HG02571 (cell line): Measurements from ENCODE around the gene USP2.

Experiments
- ATAC-seq: cut with Tn5 transposase; IDR thresholded peaks from one replicate; pipeline ENCODE4 v1.9.1; 2021; ENCODE audit warnings: mild to moderate bottlenecking, moderate library complexity; ENCODE audit not compliant: unreplicated experiment

The USP2 gene

DNA sequence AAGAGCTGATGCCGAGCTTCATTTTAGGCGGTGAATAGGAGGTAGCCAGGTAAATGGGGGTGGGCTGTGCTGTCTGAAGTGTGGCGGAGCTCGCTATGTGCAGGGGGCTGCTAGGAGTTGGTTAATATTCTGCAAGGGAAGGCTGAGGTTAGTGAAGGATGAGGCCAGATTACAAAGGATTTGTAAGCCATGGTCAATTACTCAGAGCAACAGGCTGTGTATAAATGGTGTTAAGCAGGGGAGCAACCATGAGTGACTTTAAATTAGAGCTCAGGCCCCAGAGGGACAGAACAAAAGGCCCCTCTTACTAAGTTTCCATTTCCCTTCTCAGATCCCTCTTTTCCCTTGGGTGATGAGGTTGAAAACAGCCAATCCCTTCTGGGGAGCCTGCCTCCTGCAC lies 57.3 kb downstream of the USP2 start:
- ATAC-seq = no peak

DNA sequence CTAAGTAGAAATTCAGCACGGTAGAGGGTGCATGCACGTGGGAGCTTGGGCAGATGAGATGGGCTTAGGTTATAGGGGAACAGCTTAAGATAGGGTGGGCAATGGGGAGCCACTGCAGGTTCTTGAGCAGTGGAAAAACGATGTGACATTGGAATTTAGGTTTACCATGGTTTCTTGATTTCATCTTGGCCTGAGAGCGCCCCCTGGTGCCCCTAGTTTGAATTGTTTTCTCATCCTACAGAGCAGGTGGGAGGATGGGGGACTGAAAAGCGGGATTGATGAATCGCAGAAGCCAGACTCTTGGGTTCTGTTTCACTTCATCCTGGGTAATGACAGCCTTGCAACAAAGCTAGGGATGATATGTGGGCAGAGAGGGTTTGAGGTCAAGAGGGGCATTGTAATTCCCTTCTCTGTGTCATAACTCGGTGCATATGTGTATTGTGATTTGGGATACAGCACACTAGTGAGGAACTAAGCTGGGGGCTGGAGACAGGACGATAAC lies 57.9 kb downstream of the USP2 start:
- no peak for ATAC-seq

DNA sequence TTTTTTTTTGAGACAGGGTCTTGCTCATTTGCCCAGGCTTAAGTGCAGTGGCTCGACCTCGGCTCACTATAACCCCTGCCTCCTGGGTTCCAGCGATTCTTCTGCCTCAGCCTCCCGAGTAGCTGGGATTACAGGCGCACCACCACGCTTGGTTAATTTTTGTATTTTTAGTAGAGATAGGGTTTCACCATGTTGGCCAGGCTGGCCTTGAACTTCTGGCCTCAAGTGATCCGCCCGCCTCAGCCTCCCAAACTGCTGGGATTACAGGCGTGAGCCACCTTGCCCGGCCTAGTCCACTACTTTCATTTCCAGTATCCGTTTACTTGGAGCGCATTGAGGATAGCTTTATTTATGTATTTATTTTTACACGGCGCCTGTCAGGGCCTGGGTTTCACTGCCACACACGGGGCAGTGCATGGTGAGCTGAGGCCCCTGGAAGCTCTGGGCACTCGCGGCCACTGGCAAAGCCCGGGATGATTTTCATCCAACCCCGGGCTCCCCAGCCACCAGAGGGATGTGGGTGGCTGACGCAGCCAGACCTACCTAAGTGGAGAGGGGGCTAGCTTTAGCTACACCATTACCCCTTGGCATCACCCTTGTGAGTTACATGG lies 58.5 kb downstream of the USP2 start:
- ATAC-seq = no peak

DNA sequence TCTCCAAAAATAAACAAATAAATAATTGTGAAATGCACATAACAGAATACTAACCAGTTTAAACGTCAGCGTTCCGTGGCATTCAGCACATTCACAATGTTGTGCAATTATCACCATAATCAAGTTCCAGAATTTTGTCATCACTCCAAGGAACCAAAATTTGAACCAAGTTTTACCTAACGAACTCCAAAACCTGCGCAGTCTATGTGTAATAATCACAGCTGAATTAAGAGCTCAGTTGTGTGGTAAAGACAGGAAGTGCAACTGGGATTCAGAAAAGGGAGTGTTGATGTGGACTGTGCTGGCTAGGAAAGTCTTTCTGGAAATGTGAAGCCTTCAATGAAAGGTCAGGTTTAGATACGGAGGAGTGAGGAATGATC lies 59.1 kb downstream of the USP2 start:
- ATAC-seq = no peak

DNA sequence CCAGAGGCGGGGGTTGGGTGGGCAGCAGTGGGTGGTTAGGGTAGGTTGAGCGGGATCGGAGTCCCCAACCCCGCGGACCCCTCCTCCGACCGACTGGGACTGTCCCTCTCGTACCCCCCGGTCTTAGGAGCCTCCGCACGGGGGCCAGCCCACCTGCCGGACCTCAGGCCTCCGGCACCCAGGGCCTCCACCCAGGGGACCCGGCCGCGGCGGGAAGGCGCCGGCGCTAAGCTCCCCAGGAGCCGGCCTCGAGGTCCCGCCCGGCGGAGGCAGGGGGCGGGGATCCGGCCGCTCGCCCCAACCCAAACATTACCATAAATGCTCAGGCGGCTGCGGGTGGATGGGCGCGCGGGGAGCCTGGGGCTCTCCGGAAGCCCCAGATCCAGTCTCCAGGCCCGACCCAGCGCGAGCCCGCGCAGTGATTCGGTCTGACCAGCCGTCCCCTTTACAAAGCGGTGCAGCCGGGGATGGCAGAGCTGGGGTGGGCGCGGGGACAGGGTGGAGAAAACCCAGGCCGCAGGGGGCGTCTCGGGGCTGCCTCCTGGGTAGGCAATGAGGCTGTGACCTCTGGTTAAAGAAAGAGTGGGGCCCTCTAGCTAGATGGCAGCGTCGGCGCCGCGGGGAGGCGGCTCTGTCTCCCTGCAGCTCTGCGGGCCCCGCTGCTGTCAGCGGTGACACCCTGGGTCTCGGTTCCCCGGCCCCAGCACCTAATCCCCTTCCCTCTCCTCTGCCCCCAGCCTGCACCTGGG lies 60.5 kb downstream of the USP2 start:
- ATAC-seq = no peak

DNA sequence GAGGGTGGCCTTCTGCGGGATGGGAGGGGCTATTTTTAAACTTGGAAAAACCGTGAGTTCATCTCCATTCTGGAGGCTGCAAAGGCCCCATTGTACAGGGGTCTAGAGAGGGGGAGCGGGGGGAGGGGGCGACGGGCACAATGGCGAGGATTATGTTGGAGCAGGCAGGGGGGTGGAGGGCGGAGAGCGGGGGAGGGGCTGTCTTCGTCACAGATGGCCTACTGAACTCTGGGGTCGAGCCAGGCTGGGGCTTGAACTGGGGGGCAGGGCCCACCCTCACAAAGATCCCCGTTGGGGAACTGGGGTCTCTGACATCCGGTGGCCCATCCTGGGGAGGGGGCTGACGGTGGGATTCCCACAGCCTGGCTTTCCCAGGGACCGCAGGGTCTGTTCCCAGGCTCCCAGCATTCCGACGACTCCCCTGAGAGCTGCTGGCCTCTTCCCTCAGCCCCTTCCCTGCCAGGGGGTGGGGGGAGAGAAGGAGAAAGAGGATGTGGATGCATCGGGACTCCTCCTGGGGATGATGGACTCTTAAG lies 61.2 kb downstream of the USP2 start:
- ATAC-seq = no peak

DNA sequence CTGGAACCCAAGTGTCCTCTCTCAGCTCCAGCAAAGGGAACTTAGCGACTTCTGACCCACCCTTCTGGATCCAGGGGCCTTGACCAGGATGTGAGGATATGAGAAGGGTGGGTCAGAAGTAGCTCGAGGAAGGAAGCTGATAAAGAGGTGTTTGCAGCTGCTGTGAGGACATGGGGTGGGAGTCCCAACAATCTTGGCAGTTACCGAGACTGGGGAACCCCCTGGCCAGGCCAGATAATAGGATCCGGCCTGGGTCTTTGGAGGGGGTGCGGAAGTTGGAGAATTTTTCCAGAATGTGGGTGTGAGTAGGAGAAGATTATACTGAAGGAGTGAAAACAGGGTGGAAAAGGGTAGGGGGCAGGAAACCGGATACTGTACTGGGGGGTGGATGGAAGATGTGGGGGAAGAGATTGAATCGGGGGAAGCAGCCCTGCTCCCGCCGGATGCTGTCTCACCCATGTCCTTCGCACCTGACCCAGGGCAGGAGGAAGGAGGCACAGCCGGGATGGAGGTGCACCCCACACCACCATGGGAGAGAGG lies 61.7 kb downstream of the USP2 start:
- ATAC-seq = no peak

DNA sequence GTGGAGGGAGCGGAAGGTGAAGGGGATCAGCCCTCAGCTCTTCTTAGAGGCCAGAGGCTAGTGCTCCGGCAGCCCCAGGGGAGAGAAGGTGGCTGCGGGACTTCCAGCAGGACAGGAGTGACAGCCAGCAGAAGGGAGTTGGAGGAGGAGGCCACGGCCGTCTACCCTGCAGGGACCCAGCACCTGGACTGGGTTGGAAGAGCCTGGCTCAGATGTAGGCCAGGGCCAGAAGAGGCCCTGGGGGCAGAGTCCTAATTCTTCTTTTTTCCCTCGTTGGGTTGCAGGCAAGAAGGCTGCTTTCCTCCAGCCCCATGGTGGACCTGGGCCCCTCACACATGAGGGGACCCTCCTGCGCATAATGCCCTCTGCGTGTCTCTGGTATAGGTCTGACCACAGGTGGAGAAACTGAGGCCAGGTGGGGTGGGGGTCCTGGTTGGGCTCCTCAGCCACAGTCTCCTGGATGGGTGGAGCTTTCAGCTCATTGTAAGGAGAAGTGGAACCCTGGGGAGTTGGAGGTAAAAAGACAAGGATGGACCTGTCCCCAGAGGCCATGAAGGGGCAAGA lies 62.3 kb downstream of the USP2 start:
- ATAC-seq = no peak

DNA sequence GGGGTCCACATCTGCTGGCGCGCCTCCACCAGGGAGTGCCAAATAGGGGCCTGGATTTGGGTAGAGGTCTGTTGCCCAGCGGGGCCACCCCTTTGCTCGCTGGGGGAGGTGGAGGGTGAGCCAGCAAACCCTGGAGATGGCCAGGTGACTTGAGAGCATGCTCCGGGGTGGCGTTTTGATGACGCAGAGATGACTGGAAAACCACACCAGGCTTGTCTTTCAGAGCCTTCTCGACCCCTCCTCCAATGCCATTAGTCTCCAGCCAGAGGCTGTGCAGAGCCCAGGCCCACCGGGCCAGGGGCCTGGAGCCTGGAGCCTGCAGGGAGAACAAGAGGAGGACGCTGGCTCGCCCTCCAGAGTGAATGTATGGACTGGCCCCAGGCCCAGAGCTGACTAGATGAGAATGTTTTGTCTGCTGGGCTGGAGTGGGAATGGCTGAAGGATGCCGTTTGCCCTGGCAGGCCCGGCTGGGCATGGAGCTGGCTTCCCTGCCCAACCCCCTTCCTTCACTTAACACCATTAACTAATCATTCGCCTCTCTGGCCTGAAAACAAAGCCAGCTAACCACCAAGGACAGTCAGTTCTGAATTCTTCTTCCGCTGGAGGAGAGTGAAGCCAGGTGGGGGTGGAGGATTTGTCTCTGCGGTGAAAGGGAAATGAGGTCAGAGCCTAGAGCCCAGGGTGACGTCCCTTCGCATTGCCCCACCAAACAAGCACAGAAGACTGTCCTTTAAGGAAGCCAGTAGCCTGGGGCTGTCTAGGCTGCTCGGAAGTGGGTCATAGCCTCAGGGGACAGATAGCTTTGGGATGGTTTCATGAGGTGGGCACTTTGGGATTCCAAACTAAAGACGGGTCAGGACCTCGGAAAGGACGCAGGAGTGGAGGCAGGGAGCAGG lies 63.0 kb downstream of the USP2 start:
- ATAC-seq = no peak

DNA sequence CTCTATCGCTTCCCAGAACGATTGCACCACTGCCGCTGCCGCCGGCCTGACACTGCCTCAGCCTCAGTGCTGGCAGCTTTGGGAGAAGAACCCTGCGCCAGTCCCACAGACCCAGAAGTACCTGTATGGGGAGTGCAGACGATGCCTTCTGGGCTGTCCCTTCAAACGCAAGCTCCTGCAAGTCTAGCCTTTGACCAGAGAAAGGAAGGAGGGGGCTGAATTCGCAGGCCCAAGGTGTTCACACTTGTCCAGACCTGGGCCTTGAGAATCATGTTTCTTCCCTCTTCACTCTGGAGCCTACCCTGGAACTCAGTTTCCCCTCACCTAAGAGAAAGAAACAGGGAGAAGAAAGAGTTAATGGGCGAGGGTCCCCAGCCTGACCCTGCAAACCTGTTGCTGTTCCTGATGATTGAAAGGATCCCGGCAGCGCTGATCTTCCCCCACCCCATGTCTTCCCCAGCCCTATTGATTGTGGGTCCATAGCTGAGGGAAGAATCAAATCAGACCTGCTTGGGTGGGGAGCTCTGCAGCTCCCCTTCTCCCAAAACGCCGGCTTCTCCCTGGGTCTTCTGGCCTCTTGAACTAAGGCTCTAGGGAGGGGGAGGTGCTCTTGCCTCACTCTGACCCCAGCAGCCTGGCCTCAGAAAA lies 63.8 kb downstream of the USP2 start:
- ATAC-seq = no peak

DNA sequence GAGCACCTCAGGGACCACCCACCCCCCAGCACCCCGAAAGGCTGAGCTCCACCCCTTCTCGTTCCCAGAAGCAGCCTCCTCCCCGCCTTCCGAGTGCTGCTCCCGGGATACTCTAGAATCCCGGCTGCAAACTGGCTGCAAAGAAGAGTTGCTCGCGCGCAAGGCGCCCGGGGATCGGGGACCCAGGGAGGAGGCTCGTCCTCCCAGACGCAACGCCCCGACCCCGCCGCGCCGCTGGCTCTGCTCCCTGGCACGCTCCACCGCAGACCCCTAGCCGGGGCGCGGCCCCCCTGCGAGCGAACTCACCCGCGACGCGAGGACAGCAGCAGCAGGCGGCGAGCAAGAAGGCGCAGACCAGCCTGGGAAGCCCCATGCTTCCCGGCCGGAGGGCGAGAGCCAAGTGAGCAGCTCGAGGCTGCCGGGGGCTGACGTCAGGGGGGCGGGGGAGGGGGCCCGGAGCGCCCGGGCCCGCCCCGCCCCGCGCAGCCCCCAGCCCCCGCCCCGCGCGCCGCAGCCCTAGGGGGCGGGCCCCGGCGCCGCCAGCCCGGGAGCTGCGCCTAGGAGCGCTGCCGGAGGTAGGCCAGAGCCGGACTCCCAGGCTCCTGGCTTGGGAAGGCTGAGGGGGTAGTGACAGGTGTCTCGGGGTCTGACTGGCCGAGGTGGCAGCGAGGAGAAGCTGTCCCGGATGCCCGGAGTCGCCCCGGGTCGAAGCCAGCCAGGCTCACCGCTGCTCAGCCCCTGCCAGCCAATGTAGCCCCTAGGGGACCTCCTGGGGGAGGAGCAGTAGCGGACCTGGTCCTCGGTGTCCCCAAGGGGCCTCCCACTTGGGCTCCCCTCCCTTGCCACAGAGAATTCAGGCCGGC lies 64.5 kb downstream of the USP2 start, which contains the start of gene MCAM:
Gene MCAM, minus strand, starts transcription at position 402 of the 863 bp plus-strand sequence. Its CDS starts 29 bp downstream, at position 373.
- ATAC-seq = no peak

DNA sequence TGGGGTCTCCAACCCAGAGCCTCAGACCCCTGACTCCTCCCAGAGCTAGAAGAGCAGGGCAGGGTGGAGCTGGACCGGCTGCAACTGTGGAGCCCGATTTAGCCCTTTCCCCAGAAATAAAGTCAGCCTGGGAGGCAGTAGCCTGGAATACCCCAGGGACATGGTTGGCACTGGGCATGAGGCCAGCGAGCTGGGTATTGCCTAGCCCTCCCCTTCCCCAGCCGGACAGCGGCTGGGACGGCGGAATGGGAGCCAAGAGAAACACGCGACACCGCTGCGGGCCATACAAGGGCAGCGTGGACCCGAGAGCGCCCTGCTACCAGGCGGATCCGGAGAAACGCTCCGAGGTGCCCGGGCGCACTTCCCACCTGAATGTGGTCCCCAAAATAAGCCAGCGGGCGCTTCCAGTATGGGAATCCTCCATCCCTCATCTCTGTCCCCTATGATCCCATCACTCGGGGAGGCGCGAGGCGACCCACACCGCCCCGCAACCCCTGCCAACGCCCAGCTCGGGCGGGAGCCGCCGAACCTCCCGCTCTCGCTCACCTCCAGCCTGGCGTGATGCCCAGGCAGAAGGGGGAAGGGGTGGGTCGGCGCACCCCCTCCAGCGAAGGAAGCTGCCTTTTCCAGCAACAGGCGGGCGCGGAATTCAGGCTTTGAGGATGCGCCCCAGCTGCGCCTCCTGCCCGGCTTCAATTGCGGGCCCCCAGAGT lies 65.3 kb downstream of the USP2 start:
- no peak for ATAC-seq

DNA sequence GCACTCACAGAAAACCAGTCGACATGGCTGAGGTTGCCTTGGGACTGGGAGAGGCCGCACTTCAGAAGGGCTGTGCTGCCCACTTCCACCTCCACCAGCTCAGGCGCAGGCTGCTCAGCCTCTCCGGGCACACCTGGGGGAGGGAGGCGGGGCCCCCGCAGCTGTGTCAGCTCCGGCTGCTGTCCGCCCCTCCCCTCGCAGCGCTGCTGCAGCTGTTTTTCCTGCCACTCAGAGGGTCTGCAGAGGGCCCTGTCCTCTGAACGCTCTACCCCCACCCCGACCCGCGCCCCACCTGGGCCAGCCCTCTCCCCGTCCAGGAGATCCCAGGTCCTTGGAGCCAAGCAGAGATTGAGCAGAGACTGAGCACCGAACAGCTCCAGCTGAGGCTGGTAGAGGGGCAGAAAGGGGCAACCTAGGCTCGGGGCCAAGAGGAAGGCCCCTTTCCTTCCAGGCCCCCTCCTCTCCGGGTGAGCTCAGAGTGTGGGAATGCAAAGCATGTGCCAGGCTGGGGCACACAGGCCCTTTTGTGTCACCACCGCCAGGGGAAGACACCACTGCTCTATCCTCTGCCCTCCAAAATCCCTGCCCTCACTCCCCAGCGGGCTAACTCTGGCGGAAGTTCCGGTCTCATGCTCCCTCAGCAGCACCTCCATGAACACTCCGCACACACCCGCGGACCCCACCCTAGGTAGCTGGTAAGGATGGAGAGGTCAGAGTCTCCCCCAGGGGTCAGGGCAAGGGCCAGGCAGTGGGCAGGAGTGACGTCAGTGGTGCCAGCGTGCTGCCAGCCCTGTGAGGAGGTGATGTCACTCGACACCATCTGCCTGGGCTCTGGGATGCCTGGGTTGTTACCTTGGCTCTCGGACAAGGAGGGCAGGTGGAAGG lies 66.1 kb downstream of the USP2 start:
- no peak for ATAC-seq

DNA sequence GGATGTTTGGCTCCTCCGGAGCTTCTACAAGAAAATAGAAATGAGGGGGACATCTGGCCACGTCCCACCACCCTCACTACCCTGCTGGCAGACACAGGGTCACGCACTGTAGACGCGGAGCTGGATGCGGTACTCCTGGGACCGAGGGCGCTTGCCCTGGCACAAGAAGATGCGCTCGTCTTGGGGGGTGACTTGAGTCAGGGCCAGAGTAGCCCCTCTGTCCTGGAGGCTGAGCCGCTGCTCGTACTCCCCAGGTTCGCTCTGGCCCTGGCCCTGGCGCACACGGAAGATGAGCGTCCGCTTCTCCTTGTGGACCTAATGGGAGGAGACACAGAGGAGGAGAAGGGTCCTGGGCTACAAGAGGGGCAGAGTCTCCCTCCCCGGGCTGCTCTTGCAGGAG lies 66.8 kb downstream of the USP2 start:
- no peak for ATAC-seq

DNA sequence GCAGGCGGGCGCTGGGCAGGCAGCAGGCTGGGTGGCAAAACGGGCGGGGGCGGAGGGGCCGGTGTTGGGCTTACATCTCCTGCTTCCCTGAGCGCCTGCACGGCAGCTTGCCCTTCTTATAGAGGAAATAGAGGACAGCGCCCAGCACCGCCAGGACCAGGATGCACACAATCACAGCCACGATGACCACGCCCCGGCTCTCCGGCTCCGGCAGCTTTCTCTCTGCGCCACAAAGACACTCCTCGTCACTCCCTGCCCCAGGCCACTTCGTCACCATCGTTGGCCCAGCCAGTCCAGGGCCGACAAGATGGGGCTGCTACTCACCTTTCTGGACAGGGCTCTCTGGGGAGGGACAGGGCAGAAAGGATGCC lies 70.8 kb downstream of the USP2 start:
- no peak for ATAC-seq

DNA sequence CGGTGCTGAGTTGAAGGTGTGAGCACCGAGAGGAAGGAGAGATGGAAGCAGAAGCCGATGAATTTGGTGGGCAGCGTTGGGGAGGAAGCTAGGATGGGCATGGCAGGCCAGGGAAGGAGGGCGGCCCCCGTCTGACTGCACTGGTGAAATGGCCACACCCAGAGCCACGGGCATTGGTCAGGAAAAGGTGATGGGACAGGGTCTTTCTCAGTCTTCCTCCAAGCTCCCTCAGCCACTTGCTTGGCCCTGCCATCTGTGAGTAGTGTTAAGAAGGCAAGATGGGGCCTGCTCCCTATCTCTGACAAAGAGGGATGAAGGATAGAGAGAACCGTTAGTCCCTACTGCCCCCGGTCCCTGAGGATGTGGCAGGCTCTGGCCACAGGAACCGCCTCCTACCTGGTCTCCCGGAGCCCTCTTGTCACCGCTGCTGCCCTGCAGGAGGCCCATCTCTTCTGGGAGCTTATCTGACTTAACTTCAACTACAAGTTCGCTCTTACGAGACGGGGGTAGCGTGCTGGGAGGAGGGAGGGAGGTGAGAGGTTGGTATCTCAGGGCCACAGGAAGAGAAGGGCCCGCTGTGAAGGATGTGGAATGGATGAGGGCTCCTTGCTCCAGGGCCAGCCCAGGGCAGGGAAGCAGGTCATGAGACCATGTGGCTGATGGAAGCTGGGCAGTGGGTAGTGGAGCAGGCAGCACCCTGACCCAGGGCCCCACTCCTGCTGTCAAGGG lies 71.4 kb downstream of the USP2 start:
- no peak for ATAC-seq

DNA sequence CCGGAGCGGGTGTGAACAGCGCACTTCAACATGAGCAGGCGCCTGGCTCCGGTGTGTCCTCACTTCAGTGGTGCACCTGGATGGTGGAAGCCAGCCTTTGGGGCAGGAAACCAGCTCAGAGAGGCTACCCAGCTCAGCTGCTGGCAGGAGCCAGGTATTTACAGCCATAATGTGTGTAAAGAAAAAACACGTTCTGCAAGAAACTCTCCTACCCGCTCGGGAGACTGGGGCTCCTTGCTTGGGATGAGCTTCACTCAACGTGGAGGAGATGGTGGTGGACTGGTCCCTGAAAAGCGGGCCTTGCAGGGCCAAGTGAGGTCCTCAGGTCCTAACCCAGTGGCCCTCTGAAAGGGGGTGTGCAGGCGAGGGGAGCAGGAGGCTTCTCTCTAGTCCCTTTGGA lies 72.1 kb downstream of the USP2 start:
- ATAC-seq = no peak
